GM21576 (cell line): ENCODE results near the gene CLEC16A.
A peak's percentile ranks its signal among the peaks of the same experiment; 100 is the strongest.

Experiments
- ATAC-seq: cut with Tn5 transposase; IDR thresholded peaks from one replicate; pipeline ENCODE4 v1.9.1; 2021; ENCODE audit warnings: mild to moderate bottlenecking, moderate library complexity; ENCODE audit not compliant: unreplicated experiment

Gene CLEC16A

GRCh38 chr16:11165894-11166665, 221.7 kb downstream of the CLEC16A start:
- ATAC-seq, result no peak

- no peak for ATAC-seq
Observed at GRCh38 chr16:11167581-11167980, 223.2 kb downstream of the CLEC16A start.

GRCh38 chr16:11168386-11169051, 224.2 kb downstream of the CLEC16A start:
- ATAC-seq, result no peak

DNA sequence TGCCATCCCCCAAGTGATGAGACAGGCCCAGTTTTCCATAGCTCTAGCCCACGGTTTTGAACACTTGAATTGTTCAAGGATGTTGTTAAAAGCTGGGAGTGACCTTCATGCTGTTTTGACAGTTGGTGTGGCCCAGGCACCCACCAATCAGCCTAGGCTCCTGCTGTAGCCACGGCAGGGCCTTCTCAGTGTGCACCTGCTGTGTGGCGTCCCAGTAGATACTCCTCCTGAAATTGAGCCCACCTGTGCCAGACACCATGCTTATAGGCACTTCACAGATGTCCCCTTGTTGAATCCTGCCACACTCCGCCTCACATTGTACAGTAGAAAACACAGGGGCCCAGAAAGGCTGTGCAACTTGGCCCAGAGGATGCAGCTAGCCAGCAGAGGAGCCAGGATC, 225.3 kb downstream of the CLEC16A start:
- ATAC-seq, result no peak

- ATAC-seq, result no peak
Observed at GRCh38 chr16:11170201-11170600, 225.8 kb downstream of the CLEC16A start.

GRCh38 chr16:11170696-11171447, 226.5 kb downstream of the CLEC16A start:
- no peak for ATAC-seq

DNA sequence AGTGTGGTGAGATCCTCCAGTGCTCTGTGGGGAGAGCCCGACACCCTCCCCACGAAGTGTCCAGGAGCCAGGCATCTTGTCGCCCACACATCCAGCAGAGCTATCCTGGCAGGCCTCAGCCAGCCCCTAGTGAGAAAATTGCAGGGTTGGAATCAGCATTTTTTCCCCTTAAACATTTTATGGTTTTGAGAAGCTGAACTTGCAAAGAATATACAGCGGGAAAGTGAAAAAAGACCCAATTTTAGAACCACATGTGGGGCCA, 227.0 kb downstream of the CLEC16A start:
- ATAC-seq, result no peak

DNA sequence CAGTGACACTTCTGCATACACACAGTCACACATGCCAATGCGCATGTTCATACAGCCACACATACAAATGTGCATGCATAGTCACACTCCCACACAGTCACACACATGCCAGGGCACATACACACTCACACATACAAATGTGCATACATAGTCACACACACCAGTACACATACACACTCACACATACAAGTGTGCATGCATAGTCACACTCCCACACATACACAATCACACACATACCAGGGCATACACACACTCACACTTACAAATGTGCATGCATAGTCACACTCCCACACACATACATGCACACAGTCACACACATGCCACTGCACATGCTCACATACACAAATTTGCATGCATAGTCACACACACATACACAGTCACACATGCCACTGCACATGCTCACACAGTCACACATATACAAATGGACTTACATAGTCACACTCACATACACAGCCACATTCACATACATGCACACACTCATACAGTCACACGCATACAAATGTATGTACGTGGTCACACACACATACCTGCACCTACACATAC, 227.5 kb downstream of the CLEC16A start:
- no peak for ATAC-seq

DNA sequence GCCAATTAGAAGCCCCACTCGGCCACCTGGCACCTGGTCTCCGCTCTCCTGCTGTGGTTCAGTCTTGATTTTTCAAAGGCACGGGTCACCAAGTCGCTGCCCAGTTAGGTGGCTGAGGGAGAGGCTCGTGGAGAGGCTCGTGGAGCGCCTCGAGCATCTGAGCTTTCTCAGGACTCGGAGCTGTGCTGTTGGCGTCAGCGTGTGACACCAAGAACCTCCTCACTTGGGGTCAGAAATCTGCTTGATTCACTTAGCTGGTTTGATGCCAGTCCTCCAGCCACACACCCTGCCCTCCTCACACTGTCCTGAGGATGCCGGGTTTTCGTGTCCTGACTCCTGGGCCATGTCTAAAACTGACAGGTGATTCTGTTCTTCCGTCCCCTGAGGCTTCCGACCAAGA, 229.1 kb downstream of the CLEC16A start:
- no peak for ATAC-seq

- no peak for ATAC-seq
Observed at GRCh38 chr16:11174141-11174540, 229.8 kb downstream of the CLEC16A start.

GRCh38 chr16:11175106-11175786, 230.9 kb downstream of the CLEC16A start:
- ATAC-seq, result no peak

- peak; percentile 44 for ATAC-seq
Observed at GRCh38 chr16:11175787-11176341, 231.5 kb downstream of the CLEC16A start.

- ATAC-seq, result no peak
Observed at GRCh38 chr16:11177578-11178160, 233.3 kb downstream of the CLEC16A start.

- ATAC-seq, result no peak
Observed at GRCh38 chr16:11178424-11178823, 234.1 kb downstream of the CLEC16A start.

- ATAC-seq, result no peak
Observed at GRCh38 chr16:11179574-11179973, 235.2 kb downstream of the CLEC16A start.

- no peak for ATAC-seq
Observed at GRCh38 chr16:11180489-11180888, 236.1 kb downstream of the CLEC16A start.

- ATAC-seq, result no peak
Observed at GRCh38 chr16:11181242-11181898, 237.0 kb downstream of the CLEC16A start.

DNA sequence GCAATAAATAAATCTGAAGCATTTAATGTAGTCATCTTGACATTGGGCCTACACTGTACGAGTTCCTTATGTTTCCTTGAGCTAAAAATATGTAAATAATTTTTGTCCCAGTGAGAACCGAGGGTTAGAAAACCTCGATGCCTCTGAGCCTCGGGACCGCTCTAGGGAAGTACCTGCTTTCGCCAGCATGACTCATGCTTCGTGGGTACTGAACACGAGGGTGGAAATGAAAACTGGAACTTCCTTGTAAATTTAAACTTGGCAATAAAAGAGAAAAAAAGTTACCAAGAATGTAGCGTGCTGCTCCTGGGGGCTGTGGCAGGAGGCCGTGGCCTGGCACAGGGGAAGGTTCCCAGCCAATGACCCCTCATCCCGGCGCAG, 237.5 kb downstream of the CLEC16A start:
- ATAC-seq, result no peak

GRCh38 chr16:11182411-11182810, 238.0 kb downstream of the CLEC16A start:
- no peak for ATAC-seq
